GM18868 (cell line): Measurements from ENCODE around the gene PTPRB.

ENCODE experiments used
- ATAC-seq: cut with Tn5 transposase; IDR thresholded peaks from one replicate; pipeline ENCODE4 v1.9.1; 2021; ENCODE audit warnings: mild to moderate bottlenecking, moderate library complexity; ENCODE audit not compliant: unreplicated experiment

Gene PTPRB

GRCh38 chr12:70598467-70599193, 38.6 kb downstream of the PTPRB start:
- ATAC-seq = no peak

GRCh38 chr12:70592664-70593063, 44.6 kb downstream of the PTPRB start:
- no peak for ATAC-seq

GRCh38 chr12:70590549-70591226, 46.5 kb downstream of the PTPRB start:
- ATAC-seq = no peak

- peak; percentile 96 for ATAC-seq
These were observed 47.2 kb downstream of the PTPRB start for GRCh38 chr12:70590051-70590450.

GRCh38 chr12:70584332-70584731, 52.9 kb downstream of the PTPRB start:
- ATAC-seq = no peak

GRCh38 chr12:70583251-70583650, 54.0 kb downstream of the PTPRB start:
- no peak for ATAC-seq

GRCh38 chr12:70581208-70581607, 56.0 kb downstream of the PTPRB start:
- ATAC-seq = peak; percentile 69

- no peak for ATAC-seq
These were observed 60.0 kb downstream of the PTPRB start for GRCh38 chr12:70577283-70577634.

GRCh38 chr12:70576341-70577282, 60.6 kb downstream of the PTPRB start:
- no peak for ATAC-seq

GRCh38 chr12:70571705-70572268, 65.4 kb downstream of the PTPRB start:
- no peak for ATAC-seq

GRCh38 chr12:70571029-70571428, 66.2 kb downstream of the PTPRB start:
- no peak for ATAC-seq

GRCh38 chr12:70561550-70561949, 75.7 kb downstream of the PTPRB start:
- no peak for ATAC-seq

GRCh38 chr12:70560671-70561070, 76.6 kb downstream of the PTPRB start:
- no peak for ATAC-seq

- no peak for ATAC-seq
These were observed 77.8 kb downstream of the PTPRB start for GRCh38 chr12:70559390-70559789.

GRCh38 chr12:70557583-70558191, 79.5 kb downstream of the PTPRB start:
- no peak for ATAC-seq

GRCh38 chr12:70556179-70556869, 80.9 kb downstream of the PTPRB start:
- ATAC-seq = no peak

- ATAC-seq = no peak
These were observed 82.1 kb downstream of the PTPRB start for GRCh38 chr12:70555081-70555480.

- ATAC-seq = no peak
These were observed 83.8 kb downstream of the PTPRB start for GRCh38 chr12:70553391-70553859.

GRCh38 chr12:70551731-70552130, 85.5 kb downstream of the PTPRB start:
- ATAC-seq = no peak

- ATAC-seq = no peak
These were observed 87.0 kb downstream of the PTPRB start for GRCh38 chr12:70550180-70550577.
